Activated naive CD4-positive, alpha-beta T cell treated with anti-CD3 and anti-CD28 coated beads, Interleukin-2, amount 50 U/mL, for 72 hours (primary cell): Measurements from ENCODE around the gene SPATA32. TPM values are rescaled to one million over a fixed set of nuclear protein-coding genes. Genes with fewer than 3 reads are reported as not detected.
A peak's percentile ranks its signal among the peaks of the same experiment; 100 is the strongest.
"Not testable (repeated sequence)": the region's sequence is repeated elsewhere in the genome, so short reads cannot be mapped to it uniquely, and the experiment has no call there.

Experiments
- ATAC-seq, 2 donors: fragments of 150-1000 bp; cut with Tn5 transposase; 2 replicates each; pipeline ENCODE4 v1.10.0; 2021; ENCODE audit warnings: mild to moderate bottlenecking in 2 of 2, moderate library complexity in 2 of 2
- DNase-seq, 2 donors: peaks; one replicate each; pipeline ENCODE4 v3.0.0; 2021 to 2022; ENCODE audit warnings: low spot score in 2 of 2
- H3K27ac Mint-ChIP-seq, 2 donors: one replicate each; pipeline ENCODE4 v1.8.0; 2022; ENCODE audit warnings: mild to moderate bottlenecking in 2 of 2, mixed read lengths in 2 of 2
- H3K36me3 Mint-ChIP-seq, 2 donors: one replicate each; pipeline ENCODE4 v1.8.0; 2022; ENCODE audit warnings: mixed read lengths in 2 of 2
- H3K9me3 Mint-ChIP-seq, 2 donors: one replicate each; pipeline ENCODE4 v1.8.0; 2022; ENCODE audit warnings: mixed read lengths in 2 of 2
- total RNA-seq, 2 donors: library from RNA; stranded (reverse); gene quantifications; one replicate each; pipeline ENCODE4 v1.2.3, GENCODE V29; 2022

The SPATA32 gene
- total RNA-seq, 2 donors from 2014 or later, result 0.37 to 0.50 TPM

DNA sequence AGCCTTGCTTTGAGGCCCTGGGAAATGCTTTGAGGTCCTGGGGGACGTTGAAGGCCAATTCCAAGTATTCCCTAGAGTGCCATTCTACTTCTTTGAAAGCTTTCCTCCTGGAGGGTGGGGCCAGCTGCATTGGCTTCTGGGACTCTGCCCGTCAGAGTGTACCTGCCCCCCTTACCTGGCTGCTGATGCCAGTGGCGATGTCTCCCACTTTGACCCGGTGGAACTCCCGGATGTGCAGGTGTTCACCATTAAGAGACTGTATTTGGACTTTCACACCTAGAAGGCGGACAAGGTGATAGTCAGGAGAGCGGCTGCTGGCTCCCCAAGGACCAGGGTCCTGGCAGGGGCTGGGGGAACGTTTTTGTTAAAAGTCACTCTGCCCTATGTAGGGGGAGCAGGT lies 3.1 kb upstream of the SPATA32 start:
- ATAC-seq (no peak), DNase-seq (no peak)
- Mint-ChIP-seq H3K27ac (peak overlapping the region in 1 of 2 donors; percentile 81), H3K36me3 (peaks cover 19 to 21% of the 10 kb centered on the region in 2 donors), H3K9me3 (no peaks in the 10 kb centered on the region)

DNA sequence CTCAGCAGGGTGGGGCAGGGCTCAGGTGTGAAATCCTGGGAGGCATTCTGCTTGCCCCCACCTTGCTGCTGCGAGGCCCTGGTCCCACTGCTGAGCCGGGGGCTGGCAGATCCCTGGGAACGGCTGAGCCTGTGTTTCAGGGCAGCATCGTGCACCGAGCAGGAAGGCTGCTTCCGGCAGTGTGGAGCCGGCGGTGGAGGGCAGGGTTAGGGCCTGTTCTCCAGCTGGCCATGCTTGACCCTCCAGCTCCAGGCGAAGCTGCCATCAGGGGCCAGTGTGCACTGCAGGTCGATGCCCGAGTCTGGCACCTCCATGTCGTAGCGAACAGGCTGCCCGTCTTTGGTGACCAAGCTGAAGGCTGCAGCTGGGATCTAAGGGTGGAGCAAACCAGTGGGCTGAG lies 2.5 kb upstream of the SPATA32 start:
- ATAC-seq (no peak), DNase-seq (no peak)
- H3K36me3 Mint-ChIP-seq, result peaks cover 14 to 16% of the 10 kb centered on the region in 2 donors
- H3K9me3 Mint-ChIP-seq, result no peaks in the 10 kb centered on the region
- H3K27ac Mint-ChIP-seq, result peak overlapping the region in 1 of 2 donors; percentile 81

DNA sequence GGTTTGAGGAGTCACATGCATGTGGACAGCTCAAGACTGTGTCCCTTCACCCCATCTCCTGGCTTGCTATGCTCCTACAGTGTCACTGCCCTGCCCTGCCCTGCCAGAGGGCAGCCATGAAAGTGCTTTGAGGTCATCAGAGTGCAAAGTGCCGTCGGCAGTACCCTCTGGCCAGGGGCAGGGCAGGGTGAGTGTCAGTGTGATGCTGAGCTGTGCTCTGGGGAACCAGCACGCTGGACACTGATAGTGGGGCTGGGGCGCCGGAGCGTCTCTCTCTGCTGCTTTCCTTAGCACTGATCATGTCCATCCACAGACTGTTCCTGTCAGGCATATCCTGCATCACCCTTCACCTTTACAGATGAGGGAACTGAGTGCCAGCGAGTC lies 1.6 kb upstream of the SPATA32 start:
- Mint-ChIP-seq H3K27ac (peak overlapping the region; percentile 50 to 85), H3K9me3 (no peaks in the 10 kb centered on the region), H3K36me3 (peaks cover 11 to 14% of the 10 kb centered on the region in 2 donors)
- DNase-seq (no peak), ATAC-seq (no peak)

DNA sequence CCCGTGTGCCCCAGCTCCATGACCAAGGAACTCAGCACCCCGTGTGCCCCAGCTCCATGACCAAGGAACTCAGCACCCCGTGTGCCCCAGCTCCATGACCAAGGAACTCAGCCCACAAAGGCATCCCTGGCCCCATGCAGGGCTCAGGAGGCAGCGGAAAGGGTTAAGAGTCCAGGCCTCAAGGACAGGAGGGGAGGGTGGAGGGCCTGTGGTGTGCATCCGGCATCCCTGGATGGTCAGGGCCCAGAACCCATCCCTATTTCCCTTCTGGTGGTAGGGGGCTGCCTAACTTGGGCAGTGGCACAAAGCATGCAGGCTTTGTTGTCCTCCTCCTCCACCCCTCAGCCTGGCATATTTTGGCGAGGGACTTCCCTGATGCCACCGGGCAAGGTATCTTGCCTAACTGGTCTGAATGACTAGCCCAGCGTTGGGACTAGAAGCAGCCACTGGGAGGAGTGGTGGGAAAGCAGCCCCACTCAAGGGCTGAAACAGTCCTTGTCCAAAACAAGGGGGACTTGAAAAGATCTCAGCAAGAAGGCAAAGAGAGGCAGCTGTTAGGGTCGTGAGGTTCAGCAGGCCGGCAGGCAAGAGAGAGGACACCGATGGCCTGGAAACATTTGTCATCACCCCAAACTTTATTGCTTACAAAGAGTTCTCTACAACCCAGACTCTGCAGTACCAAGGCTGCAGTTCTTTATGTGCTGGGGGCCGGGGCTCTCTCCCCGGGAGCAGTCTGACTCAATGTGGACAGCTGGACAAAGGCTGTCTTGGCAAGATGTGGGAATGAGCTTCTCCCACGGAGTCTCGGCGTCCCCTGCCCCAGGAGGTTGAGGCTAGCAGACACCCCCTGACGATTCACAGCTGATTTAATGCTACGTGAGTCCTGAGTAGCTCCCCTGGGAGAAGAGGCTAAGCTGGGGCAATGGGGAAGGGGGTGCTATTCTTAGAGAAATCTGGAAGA lies 902 bp upstream of the SPATA32 start:
- Mint-ChIP-seq H3K36me3 (peaks cover 10 to 11% of the 10 kb centered on the region in 2 donors), H3K27ac (peak overlapping the region; percentile 50 to 85), H3K9me3 (no peaks in the 10 kb centered on the region)
- ATAC-seq (peak; percentile 3 to 10), DNase-seq (no peak)

DNA sequence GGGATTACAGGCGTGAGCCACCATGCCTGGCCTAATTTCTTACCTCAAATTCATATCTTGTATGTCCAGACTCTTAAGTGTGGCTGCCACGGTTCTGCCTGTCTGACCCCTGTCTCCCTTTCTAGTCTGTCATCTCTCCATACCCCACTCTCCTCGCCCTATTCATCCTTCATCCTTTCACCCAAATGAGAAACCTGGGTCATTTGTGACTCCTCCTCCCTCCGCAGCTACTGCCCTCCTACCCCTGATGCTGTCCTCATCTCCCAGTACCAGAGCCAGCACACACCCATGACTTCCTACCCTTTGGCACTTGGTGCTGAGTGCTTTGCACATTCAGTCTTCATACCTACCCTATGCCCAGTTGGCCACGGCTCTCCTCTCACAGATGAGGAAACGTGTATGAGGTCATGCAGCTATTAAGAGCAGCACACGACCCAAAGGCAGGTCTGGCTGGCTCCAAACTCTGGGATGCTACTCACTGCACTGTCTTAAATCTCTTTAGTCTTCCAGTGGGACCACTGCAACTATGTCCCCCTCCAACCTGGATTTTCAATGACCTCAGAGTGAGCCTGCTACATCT lies 1.6 kb downstream of the SPATA32 start:
- peaks cover 4 to 5% of the 10 kb centered on the region in 2 donors for H3K36me3 Mint-ChIP-seq
- H3K9me3 Mint-ChIP-seq, result no peaks in the 10 kb centered on the region
- no peak for ATAC-seq
- no peak for DNase-seq
- H3K27ac Mint-ChIP-seq, result peak overlapping the region in 1 of 2 donors; percentile 75

DNA sequence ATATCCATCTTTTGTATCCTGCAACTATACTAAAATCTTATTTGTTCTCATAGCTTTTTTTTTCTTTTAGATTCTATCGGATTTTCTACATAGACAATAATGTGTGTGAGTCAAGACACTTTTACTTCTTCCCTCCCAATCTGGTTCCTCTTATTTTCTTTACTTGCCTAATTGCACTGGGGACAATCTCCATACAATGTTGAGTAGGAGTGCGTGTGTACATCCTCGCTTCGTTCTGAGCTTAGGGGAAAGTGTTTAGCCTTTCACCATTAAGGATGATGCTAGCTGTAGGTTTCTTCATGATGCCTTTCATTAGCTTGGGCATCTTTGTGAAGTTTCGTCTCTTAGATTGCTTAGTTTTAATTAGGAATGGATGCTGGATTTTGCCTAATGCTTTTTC lies 2.9 kb downstream of the SPATA32 start:
- Mint-ChIP-seq H3K27ac (no peak overlapping the region), H3K36me3 (peaks cover 0 to 5% of the 10 kb centered on the region in 2 donors), H3K9me3 (no peaks in the 10 kb centered on the region)
- ATAC-seq (no peak), DNase-seq (no peak)

DNA sequence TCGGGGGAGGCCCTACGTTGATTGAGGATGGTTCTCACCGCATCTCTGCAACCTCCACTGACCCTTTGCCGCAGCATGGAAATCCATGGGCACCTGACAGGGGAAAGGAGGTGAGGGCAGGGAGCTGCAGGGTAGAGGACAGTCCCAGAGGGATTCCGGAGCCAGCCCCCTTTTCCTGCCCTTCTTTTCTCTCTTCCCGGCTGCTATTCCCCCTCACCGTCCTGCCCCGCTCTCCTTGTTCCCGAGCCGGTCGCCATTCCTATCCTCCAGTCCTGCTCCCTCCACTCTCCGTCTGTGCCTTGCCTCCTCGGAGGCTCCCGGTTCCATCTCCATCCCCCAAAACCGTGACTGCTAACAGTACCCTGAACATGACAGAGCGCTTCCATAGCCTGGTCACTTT lies 4.8 kb downstream of the SPATA32 start:
- no peaks in the 10 kb centered on the region for H3K36me3 Mint-ChIP-seq
- H3K27ac Mint-ChIP-seq, result peak overlapping the region; percentile 48 to 61
- H3K9me3 Mint-ChIP-seq, result no peaks in the 10 kb centered on the region
- ATAC-seq (no peak), DNase-seq (no peak)

DNA sequence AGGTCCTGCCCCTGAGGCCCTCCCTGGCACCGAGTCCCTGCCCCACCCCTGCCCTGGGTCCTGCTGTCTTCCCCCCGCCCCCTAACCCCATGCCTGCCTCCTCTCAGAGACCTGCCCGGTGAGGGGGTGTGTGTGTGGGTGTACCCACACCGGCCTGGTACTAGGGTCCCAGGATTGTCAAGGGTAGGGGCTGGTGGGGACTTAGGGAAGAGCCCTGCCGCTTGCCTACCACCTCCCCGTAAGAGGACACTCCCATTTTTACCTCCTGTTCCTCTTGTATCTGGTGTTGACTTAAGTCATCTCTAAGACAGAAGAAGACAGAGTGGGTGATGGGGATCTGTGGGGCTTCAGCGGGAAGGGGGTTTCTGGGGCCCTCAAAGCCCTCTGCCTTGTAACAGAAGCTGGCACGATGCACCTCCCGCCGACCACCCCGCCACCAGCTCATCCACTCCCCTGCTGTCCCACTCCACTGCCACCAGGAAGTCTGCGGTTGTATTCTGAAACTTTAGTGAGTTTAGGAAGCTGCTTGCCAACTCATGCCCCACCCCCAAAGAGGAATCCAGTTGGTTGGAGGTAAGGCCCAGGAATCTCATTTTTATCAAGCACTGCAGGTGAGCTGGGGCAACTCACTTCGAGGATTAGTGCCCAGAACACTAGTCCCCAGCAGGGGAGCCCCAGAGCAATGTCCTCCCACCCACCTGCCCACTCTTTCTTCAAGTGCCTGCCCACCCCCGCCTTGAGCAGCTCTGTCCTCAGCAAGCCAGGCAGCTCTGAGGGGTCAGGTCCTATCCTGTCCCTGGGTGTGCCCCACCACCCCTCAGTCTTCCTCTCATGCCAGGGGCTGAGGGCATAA lies 5.6 kb downstream of the SPATA32 start:
- no peaks in the 10 kb centered on the region for H3K36me3 Mint-ChIP-seq
- ATAC-seq, result peak; percentile 21 to 35
- no peaks in the 10 kb centered on the region for H3K9me3 Mint-ChIP-seq
- H3K27ac Mint-ChIP-seq, result peak overlapping the region; percentile 18 to 48
- no peak for DNase-seq

DNA sequence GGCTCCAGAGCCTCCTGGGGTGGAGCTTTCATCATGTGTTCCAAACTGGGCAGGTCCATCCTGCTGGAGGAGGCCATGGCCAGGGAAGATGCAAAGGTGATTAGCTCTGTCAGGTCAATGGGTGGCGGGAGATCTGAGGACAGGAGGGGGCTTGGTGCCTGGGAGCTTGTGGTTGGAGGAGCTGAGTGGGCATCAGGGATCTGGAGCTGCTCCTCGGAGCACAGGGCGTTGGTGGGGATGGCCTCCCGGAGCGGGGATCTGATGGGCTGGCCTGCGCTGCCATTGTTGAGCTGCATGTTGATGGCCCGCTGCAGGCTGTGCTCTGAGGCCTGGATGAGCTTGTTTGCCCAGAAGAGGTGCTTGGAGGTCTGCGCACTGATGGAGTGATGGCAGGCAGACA lies 6.5 kb downstream of the SPATA32 start:
- H3K9me3 Mint-ChIP-seq, result no peaks in the 10 kb centered on the region
- ATAC-seq (no peak), DNase-seq (no peak)
- H3K36me3 Mint-ChIP-seq, result peaks cover 0 to under 1% of the 10 kb centered on the region in 2 donors
- peak overlapping the region; percentile 22 to 70 for H3K27ac Mint-ChIP-seq

DNA sequence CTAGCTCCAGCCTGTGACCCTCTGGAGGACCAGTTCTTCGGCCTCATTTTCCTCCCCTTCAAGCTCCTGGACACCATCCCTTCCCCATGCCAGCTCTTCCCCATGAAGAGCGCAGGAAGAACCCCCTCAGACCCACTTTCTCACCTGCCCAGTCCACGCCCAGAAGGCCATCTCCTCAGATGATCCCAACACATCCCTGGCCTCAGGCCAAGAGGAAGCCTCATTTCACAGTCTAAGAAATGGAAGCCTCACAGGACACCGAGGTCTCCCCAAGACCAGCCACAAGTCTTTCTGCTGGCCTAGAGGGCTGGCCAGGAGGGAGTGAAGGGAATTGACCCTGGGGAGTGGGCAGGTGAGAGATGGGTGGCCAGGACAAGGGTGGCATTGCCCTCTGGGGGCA lies 8.0 kb downstream of the SPATA32 start:
- peak overlapping the region in 1 of 2 donors; percentile 68 for H3K27ac Mint-ChIP-seq

DNA sequence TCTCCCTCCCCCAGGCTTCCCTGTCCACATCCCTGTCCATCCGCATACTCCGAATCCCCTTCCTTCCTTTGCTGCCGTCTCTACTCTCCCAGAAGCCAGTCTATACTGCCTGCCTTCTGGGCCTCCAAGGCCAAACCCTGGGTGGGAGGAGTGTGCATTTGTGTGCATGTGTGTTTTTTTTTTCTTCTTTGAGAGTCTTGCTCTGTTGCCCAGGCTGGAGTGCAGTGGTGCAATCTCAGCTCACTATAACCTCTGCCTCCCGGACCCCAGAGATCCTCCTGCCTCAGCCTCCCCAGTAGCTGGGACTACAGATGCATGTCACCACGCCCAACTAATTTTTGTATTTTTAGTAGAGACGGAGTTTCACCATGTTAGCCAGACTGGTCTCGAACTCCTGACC lies 8.7 kb downstream of the SPATA32 start:
- not testable (repeated sequence) for DNase-seq, H3K9me3 Mint-ChIP-seq, ATAC-seq
- Mint-ChIP-seq H3K27ac (peak overlapping the region in 1 of 2 donors; percentile 40), H3K36me3 (peaks cover 12 to 17% of the 10 kb centered on the region in 2 donors)

More for the DNA sequence above, 8.0 kb downstream of the SPATA32 start:
- no peak for DNase-seq
- Mint-ChIP-seq H3K9me3 (no peaks in the 10 kb centered on the region), H3K36me3 (peaks cover 9 to 10% of the 10 kb centered on the region in 2 donors)
- ATAC-seq, result no peak

DNA sequence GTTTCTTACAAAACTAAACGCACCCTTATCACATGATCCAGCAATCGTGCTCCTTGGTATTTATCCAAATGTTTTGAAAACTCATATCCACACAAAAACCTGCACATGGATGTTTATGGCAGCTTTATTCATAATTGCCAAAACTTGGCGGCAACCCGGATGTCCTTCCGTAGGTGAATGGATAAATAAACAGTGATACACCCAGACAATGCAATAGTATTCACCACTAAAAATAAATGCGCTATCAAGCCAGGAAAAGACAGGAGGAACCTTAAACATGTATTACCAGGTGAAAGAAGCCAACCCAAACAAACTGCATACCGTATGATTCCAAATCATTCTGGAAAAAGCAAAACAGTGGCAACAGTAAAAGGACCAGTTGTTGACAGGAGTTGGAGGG lies 10.0 kb downstream of the SPATA32 start:
- Mint-ChIP-seq H3K27ac (peak overlapping the region in 1 of 2 donors; percentile 40), H3K36me3 (peaks cover 14 to 18% of the 10 kb centered on the region in 2 donors), H3K9me3 (no peaks in the 10 kb centered on the region)
- ATAC-seq (no peak), DNase-seq (no peak)

DNA sequence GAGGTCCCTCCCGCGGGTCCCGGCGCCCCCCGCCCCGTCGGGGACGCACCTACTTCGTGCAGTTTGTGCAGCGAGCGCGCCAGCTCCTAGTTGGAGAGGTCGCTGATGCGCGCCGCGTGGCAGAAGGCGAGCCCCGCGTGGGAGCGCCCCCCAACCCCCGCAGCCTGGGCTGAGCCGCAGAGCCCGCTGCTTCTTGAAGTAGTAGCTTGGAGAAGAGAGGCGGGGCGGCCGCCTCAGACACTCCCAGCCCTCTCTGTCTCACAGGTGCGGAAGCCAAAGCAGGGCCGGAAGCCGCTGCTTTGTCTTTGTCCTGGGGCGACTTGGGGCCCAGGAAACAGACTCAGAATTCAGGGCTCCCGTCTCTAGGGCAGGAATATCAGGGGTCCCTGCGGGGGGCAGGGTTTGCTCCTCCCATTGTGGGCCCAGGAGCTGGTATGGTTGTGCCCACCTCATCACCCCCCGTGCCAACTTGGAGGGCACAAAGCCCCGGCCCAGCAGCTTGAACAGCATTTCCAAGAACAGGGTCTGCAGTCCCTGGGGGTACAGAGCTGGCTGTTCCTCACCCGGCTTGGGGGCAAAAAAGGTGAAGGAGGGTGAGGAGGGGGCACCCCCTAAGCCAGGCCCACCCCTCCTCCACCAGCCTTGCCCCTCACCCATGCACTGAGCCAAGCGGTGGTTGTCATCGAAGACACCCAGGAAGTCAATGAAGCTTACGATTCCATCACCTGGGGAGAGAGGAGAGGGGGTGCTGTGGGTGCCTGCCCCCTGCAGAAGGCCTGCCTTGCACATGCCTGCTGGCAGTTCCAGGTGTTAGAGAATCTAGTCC lies 13.5 kb downstream of the SPATA32 start:
- peaks cover 18 to 19% of the 10 kb centered on the region in 2 donors for H3K36me3 Mint-ChIP-seq
- peak; percentile 62 to 75 for ATAC-seq
- no peaks in the 10 kb centered on the region for H3K9me3 Mint-ChIP-seq
- peak overlapping the region; percentile 95 to 97 for H3K27ac Mint-ChIP-seq
- peak; percentile 77 to 82 for DNase-seq

DNA sequence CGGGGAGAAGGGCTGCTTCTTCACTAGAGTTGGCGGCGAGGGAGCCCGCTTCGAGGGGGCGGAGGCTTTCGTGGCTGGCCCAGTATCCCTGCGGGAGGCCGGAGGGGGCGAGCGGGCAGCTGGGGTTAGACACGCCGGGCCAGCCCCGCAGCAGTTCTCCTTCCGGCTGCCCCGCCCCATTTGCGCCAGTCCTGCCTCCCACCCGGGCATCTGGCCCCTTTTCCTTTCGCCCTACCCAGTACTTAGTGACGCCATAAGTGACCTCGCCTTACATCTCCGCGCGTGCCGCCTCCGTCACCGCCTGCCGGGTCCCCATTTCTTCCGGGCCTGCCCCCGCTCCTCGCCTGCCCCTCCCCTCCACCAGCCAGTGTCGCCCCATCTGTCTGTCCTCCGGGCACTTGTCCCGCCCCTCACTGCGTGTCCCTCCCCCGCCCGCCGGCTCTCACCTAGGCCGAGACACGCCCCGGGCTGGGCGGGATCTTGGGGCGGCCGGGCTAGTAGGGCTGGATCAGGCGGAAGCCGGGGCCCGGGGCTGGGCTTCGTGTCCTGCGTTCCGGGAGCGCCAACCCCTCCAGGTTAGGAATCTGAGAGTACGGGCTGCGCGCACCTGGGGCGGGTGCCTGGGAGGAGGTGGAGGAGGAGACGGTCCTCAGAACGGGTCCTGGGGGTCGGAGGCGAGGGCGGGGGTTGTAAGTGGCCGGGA lies 14.3 kb downstream of the SPATA32 start:
- peak; percentile 95 to 99 for DNase-seq
- Mint-ChIP-seq H3K36me3 (peaks cover 19 to 22% of the 10 kb centered on the region in 2 donors), H3K27ac (peak overlapping the region; percentile 95 to 97), H3K9me3 (no peaks in the 10 kb centered on the region)
- peak; percentile 84 to 92 for ATAC-seq

DNA sequence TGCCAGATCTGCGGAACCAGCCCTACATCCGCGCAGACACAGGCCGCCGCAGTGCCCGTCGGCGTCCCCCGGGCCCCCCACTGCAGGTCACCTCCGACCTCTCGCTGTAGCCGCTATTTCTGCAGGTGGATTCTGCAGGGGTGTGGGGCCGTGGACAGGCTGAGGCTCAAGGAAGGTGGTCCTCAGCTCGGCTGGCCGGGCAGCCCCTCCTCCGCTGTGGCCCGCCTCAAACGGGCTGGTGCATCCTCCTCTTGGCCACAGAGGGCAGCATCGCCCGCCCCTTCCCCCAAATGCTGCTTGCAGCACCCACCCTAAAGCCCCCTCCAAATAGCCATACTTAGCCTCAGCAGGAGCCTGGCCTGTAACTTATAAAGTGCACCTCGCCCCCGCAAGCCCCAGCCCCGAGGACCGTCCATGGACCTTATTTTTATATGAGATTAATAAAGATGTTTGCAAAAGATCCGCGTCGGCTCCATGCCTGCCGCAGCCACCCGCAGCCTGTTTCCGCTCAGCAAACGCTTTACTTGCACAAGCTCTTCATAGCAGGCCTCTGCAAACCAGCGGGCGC lies 14.9 kb downstream of the SPATA32 start:
- Mint-ChIP-seq H3K36me3 (peaks cover 19 to 22% of the 10 kb centered on the region in 2 donors), H3K9me3 (no peaks in the 10 kb centered on the region), H3K27ac (peak overlapping the region; percentile 84 to 97)
- DNase-seq (peak in 1 of 2 donors; percentile 45), ATAC-seq (no peak)
